SIG-M5 treated with dmso at 0.1 percent for 504 hours (cell line): ENCODE measurements around the gene BLVRB.
"Not testable (repeated sequence)": the region's sequence is repeated elsewhere in the genome, so short reads cannot be mapped to it uniquely, and the experiment has no call there.

Experiments
- DNase-seq: peaks from one replicate; lab custom pipeline; 2025; ENCODE audit not compliant: unreplicated experiment; lab: John Stamatoyannopoulos, UW

The BLVRB gene

DNA sequence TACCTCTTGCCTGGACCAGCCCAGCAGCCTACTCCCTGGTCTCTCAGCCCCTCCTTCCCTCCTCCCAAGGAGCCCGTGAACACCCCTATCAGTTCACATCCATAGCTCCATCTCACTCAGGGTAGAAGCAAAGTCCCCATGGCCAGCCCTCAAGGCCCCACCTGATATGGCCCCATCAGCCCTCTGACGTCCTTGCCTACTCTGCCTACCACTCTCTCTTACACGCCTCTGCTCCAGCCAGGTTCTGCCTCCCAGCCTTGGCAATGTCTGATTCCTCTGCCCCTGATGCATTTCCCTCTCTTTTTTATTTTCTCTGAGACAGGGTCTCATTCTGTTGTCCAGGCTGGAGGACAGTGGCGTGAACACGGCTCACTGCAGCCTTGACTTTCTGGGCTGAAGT is 13.5 kb downstream of the BLVRB start:
- DNase-seq: no peak

DNA sequence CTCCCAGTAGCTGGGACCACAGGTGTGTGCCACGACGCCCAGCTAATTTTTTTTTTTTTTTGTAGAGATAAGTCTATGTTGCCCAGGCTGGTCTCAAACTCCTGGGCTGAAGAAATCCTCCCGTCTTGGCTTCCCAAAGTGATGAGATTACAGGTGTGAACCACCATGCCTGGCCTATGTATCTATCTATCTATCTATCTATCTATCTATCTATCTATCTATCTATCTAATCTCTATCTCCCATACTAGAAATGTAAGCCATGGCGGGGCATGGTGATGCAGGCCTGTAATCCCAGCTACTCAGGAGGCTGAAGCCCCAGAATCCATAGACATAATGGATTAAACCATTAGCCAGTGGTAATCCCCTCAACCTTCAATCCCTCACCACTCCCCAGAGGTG is 14.9 kb downstream of the BLVRB start:
- DNase-seq: no peak

DNA sequence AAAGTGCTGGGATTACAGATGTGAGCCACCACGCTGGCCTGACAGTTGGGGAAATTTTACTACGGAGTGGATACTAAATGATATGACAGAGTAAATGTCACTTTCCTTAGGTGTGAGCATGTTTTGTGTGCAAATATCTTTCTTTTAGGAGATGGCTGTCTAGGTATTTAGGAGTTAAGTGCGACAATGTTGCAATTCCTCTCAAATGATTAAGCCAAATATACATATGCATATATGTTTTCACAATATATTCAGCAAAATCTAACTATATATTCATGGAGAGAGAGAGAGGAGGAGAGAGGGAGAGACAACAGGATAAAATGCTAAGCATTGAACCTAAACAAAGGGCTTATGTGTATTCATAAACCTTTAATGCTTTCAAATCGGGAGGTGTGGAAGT is 16.0 kb downstream of the BLVRB start:
- no peak for DNase-seq

DNA sequence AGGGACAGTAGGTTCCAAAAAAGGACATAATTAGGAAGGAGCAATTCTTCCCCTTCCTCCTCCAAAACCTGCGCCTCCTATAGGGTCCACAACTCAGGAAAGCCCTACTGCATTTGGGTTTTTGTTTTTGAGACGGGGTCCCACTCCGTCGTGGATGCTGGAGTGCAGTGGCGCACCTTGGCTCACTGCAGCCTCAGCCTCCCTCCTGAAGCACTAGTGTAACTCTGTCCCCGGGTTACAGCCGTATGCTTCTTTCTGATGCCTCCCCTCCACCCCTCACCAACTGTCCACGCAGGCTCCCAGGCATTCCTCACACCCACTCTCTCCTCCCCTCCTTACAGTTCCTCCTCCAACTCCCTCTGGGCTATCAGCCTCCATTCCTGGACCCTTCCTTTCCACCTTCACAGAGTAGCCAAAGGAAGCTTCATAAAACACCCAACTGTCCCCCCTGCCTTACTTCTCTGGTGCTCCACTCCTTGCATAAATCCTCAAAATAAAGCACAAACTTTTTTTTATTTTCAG is 19.2 kb downstream of the BLVRB start:
- no peak for DNase-seq

DNA sequence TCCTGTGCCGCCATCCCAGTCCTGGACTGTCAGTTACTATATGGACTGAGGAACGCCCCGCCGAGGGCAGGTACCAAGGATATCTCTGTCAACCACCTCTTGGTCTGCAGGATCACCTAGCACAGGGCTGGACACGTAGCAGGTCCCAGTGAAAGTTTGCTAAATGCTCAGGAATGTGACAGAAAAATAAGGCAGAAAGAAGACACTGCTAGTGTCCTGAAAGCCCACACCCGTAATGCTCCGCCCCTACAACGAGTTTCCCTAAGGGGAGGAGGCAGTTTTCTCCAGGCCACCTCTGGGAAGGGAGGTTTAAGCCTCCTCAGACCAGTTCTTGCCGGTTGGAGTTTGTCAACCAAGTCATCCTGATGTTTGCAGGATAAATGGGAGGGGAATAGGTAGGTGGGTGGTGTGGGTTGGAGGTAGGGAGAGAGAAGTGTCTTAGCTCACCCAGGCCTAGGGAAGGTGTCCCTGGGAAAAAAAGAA is 19.7 kb downstream of the BLVRB start:
- no peak for DNase-seq

DNA sequence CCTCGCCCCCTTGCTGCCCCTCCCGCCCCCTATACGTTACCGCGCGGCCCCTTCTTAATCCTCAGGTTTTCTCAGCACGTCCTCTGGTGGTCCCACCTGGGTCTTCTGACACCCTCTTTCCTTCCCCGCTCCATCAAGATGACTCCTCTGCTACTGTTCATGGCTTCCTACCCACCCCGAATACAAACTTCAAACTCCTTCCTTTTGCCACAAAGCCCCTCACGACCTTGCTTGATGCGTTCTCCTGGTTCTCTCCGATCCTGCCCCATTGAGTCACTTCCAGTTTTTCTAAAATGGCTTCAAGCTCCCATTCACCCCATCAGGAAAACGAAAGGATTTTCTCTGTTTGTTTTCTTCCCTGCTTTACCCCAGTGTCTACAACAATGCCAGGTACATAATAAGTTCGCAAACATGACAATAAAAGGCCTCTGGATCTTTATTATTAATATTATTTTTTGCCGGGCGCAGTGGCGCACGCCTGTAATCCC is 20.7 kb downstream of the BLVRB start:
- DNase-seq: no peak

DNA sequence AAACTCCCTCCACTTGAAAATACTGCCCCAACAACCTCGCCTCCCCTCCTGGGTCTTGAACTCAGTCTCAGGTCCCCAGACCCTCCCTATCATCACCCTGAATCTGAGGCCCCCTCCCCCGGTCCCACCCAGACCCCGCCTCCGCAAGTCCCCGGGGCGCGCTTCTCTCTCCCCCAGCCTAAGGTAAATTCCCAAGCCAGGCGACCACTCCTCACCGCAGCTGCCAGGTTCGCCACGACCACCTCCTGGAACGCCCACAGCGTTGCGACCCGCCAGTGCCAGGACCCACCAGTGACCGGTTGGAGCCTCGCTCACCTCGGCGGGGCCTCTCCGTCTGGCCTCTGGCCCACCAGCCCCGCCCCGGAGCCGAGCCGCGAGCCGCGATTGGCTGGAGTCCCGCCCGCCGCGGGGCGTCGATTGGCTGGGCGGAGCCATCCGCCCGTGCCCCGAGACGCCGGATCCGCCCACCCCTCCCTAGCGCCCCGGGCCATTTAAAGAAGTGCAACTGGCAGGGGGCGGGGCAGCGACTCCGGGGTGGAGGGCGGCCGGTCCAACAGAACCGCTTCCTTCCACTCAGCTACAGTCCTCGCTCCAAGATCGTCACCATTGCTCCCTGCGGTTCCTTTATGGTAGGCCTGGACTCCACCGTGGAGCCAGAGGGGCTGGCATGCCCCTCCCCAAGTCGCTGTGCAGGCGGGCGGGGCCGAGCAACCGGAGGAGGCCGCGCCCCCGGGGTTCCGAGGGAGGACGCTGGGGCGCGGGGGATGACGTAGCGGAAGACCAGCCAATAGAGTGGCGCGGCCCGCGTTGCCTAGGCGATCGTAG is 21.3 kb downstream of the BLVRB start, which contains the start of gene SERTAD3:
TSS of gene SERTAD3 (minus strand) at position 336 of the 825 bp plus-strand sequence. CDS start 2,255 bp downstream, outside the sequence.
- DNase-seq: peak; percentile 89

DNA sequence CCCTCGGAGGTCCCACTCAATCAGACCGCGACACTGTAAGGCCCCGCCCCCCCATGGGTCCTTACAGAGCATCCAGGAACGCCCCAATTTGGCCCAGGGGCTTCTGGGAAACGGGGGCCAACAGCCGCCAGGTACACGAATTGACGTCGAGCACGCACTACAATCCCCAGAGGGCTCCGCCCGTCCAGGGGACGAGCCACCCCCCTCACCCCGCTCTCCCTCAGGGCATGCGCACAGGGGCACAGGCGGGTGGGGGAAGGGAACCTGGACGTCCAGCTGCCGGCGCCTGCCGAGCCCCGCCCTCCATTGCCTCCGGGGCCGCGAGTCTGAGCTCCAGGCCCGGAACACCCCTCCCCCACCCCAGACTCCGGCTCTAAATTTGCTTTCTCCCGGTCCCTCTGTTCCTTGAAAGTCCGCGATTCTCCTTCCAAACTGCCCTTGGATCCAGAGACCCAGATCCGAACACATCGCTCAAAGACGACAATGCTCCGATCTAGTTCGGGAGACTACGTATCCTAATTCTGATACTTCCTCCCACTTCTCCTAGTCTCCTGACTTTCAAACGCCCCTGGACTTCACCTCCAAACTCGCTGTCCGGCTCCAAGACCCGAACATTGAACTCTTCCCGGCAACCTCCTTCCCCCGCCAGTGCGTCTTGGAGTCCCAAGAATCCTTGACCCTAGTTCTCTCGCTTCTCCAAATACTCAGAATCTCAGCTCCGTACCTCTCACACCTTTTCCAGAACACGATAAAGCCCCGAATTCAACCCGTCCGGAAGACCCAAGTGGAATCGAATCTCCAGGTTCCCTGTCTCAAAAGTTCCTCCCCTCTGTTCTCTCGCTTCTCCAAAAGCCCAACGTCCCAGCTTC is 22.2 kb downstream of the BLVRB start:
- peak; percentile 99 for DNase-seq

DNA sequence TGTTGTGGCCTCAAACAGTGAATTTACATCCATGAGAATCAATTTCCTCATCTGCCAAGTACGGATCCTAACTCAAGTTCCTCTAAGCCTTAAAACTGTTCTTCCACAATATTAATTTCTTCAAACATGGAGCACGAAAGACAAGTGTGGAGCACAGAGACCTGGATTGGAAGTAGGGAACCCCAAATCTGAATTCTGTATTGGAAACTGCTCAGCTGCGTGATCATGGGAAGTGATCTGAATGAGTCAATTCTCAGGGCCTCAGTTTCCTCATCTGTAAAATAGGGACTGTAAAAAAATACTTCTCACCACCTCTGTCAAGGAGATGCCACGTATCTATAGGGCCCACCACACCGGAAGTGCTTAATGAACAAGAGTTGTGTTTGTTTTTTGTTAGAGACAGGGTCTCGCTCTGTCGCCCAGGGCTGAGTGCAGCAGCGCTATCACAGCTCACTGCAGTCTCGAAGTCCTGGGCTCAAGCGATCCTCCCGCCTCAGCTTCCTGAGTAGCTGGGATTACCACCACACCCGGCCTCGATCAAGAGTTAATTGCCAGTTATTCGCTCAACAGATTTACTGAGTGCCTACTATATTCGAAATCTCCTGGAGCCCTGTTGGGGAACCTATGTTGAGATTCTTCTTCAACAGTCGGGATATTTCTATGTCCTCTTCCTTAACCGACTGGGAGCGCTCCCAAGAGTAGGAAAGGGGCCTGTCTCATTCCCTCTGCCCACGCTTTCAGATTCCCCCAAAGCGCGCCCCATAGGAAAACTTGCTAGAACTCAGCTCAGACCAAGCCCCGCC is 23.0 kb downstream of the BLVRB start:
- DNase-seq: no peak

DNA sequence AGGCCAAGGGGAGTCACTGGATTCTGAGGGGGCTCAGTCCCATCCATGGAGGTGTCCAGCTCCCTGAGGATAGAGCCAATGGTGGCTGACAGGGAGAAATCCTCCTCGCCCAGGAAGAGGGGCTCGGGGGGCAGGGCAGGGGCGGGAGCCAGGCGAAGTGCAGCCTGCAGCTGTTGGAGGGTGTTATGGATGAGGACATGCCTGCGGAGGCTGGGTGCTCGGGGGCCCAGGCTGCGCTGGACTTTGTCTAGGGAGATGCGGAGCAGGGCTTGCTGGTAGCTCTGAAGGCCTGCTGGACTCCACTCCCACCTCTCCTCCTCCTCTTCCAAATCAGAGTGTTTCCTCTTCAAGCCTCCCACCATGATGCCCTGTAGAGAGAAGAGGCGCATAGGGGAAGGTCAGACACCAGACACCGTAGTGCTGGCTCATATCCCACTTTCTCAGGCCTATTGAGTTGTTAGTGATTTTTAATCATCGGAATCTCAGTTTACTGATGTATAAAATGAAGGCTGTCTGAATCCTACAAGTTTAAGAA is 23.8 kb downstream of the BLVRB start:
- DNase-seq: no peak

DNA sequence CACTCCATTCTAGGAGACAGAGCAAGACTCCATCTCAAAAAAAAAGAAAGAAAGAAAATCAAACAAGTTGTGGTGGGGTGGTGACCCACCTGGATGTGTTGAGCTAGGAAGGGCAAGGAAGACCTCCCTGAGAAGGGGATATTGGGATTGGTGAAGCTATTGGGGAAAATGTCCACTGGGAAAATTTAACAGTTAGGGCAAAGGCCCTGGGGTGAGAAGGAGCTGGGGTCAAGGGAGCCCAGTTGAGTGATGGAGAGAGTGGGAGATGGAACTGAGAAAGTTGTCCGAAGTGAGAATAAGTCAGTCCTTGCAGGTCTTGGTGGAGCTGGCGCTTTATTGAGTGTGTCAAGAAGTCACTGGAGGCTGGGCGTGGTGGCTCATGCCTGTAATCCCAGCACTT is 27.3 kb downstream of the BLVRB start:
- no peak for DNase-seq

DNA sequence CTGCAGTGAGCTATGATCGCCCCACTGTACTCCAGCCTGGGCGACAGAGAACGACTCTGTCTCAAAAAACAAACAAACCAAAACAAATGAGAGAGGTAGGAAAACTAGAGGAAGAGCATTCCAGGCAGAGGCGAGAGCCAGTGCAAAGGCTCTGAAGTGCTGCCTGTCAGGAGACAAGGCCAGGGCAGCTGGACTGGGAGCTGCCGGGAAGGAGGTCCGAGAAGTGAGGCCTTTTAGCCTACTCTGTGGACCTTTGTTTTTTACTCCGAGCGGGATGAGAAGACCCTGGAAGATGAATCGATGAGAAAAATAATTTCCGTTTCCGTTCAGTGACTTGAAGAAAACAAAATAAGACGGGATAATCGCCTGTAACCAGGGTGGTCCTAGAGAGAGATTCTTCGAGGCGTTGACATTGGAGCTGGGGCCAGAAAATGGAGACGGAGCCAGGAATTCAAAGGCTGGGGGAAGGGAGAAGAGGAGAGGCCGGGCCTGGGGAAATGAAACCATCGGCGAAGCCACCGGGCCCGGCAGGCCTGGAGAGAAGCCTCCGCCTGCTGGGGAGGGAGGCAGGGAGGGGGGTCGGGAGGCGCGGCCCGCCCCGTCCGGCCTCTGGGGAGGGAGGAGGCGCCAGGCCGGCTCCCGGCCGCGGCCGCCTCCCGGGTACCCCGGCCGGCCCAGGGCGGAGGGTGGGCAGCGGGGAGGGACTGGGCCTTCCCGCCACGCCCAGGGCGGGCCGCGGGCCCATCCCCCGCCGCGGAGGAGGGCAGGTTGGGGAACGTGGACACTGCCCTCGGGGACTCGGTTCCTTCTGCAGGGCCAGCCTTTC is 31.9 kb downstream of the BLVRB start:
- DNase-seq: peak; percentile 80

DNA sequence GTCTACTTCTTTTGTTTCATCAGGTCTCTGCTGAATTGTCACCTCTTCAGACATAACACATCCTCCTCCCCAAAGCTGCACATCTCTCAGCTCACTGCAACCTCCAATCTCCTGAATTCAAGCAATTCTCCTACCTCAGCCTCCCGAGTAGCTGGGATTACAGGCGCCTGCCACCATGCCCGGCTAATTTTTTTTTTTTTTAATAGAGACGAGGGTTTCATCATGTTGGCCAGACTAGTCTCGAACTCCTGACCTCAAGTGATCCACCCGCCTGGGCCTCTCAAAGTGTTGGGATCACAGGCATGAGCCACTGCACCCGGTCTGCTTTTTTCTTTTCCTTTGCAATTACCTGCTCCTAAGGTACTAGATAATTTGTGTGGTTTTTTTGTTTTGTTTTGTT is 32.8 kb downstream of the BLVRB start:
- not testable (repeated sequence) for DNase-seq

DNA sequence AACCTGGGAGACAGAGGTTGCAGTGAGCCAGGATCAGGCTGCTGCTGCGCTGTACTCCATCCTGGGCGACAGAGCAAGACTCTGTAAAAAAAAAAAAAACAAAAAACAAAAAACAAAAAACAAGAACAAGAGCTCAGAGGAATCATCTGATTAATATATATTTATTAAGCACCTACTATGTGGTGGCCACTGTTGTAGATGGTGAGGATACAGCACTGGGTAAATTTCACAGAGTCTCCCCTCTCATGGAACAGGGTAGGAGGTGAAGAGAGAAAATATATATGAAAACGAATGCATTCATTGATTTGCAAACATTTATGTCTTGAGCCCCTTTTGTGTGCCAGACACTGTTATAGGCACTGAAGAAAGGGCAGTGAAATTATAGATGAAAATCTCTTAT is 33.8 kb downstream of the BLVRB start:
- no peak for DNase-seq

DNA sequence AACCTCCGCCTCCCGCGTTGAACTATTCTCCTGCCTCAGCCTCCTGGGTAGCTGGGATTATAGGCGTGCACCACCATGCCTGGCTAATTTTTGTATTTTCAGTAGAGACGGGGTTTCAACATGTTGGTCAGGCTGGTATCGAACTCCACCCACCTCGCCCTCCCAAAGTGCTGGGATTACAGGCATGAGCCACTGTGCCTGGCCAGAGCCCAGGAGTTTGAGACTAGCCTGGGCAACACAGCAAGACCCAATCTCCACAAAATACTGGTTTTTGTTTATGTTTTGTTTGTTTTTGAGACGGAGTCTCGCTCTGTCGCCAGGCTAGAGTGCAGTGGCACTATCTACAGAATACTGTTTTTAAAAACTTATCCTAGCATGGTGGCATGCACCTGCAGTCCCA is 35.3 kb downstream of the BLVRB start:
- DNase-seq: not testable (repeated sequence)

DNA sequence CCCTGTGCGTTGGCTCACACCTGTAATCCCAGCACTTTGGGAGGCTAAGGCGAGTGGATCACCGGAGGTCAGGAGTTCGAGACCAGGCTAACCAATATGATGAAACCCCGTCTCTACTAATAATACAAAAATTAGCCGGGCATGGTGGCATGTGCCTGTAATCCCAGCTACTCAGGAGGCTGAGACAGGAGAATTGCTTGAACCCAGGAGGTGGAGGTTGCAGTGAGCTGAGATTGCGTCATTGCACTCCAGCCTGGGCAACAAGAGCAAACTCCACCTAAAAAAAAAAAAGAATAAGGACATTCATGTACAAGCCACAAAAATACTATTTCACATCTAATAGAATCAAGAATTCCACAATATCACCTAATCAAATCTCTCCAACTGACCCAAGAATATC is 37.3 kb downstream of the BLVRB start:
- DNase-seq: not testable (repeated sequence)

DNA sequence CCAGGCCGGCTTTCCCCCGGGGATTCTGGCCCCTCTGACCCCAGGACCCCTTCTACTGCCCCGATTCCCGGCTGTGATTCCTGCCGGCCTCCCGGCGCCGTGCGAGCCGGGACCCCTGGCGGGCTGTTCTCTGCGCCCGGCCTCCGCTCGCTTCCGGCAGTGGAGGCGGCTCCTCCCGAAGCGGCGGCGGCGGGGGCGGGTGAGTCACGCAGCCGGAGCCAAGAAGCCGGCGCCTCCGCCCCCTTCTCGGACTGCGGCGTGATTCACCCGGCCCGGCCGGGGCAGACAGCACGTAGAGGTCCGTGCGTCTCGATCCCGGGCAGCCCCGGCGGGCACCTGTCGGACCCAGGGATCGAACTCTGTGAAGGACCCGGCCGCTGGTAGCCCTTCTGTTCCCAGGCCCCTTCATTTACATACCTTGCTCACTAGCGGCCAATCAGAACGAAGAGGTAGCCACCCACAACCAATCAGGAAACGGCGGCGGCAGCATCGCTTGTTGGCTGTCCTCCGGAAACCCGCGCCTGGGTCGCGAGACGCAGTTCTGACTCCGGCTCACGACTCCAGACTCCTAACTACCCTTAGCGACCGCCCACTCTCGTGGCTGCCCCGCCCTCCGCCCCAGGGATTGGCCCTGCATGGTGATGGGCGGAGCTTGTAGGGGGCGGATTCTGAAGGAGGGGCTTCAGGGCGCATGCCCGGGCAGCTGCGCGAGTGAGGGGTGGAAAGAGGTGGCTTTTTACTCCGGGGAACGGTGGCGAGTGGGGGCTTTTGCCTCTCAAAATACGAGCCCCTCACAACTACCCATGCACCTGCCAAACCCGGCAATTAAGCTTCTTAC is 39.9 kb downstream of the BLVRB start, which contains the start of gene SERTAD1:
TSS of gene SERTAD1 (minus strand) at position 543 of the 838 bp plus-strand sequence. CDS start 2,446 bp downstream, outside the sequence.
- DNase-seq: peak; percentile 98

DNA sequence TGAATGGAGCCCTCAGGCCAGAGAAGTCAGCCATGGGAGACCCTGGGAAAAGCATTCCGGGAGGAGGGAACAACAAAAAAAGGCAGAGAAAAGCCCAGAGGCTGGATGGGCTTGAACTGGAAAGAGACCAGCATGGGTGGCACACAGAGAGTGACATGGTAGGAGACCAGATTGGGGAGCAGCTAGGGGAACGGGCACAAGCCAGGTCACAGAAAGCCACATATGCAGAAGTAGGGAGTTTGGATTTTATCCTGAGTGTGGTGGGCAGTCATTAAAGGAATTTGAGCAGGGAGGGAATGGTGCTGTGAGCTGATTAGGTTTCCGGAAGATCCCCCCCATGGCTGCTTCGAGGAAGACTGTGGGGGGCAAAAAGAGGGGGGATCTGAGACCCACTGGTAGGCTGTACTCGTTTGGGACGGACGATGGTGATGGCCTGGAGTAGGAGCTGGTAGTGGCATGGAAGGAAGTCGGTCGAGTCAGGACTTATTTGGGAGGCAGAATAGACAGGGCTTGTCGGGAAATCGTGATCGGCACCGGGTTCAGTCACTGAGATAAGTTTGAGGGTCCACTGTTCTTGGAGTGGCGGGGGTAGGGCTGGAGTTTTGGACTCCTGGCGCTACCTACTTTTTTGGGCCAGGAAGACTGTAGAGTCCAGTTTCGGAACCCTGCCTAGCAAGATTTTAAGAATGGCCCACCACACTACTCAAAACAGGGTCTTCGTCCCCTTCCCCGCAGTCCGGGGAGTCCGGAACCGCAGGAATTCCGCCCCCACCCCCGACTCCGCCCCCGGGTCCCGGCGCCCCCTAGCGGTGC is 40.7 kb downstream of the BLVRB start:
- DNase-seq: no peak
